Eye (tissue), 1 donor: ENCODE results near the gene SPATS2.
"Not testable (repeated sequence)": the region's sequence is repeated elsewhere in the genome, so short reads cannot be mapped to it uniquely, and the experiment has no call there.

ENCODE experiments used
- DNase-seq: peaks from one replicate; pipeline ENCODE4 v3.0.0-alpha.2; 2015

SPATS2 gene

DNA sequence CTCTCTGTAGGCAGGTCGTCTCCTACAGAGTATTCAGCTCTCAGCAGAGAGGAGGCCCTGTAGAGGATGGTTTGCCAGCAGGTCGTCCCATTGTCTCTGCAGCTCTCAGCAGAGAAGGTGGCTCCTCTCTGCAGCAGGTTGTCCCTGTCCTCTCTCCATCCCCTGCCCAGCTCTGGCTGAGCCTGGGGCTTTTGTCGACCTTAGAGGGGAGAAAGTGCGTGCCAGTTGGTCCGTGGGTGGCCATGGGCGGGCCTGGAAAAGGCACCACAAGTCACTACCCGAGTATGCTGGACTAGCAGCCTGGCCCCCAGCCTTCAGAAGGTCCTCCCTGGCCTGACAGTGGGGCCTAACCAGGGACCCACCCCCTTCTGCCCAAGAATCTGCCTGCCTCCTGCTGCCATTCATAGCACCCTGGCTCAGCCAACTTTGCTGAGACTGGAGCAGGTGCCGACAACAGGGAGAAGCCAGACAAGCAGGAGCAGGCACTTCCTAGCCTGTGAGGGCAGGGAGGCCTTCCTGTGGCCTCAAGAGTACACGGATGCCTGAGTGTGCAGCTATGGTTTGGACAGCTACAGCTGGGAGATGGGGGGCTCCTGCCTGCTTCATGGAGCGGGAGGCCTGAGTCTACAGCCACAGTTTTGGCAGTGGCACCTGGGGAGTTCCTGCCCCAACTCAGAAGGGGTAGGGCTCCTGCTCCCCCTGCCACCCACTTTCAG lies 111.8 kb downstream of the SPATS2 start:
- no peak for DNase-seq

DNA sequence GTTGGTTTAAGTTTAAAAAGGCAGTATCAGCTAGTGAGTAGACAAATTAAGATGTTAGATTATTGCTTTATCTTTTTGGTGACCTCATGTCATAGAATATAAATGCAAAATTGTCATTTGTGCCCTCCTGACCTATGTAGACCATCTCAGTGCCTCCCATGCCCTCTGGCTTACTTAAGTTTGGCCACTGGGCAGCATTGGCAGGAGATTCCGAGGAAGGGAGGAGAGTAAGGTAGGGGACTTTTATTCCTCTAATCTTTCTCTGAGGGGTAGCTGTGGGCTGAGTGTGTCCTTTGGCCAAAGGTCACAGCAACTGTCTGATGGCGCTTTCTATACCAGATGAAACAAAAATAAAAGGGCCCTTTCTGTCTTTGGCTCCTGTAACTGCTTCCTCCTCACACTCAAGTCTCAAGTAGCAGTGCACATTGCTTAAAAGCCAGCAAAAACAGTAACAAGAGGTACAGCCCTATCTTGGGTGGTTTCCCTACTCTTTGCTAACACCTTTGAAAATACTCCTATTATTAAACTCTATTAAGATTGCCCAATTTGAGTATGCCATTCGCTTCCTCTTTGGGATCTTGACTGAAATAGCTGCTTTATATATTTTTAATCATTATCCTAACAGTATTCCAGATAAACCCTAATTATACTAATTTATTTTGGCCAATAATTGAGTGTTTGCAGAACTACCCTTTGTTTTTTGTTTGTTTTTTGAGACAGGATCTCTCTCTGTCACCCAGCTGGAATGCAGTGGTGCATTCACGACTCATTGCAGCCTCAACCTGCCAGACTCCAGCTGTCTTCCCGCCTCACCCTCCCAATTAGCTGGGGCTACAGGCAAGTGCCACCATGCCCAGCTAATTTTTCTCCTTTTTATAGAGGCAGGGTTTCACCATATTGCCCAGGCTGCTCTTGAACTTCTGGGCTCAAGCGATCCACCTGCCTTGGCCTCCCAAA lies 115.1 kb downstream of the SPATS2 start:
- DNase-seq, result no peak

DNA sequence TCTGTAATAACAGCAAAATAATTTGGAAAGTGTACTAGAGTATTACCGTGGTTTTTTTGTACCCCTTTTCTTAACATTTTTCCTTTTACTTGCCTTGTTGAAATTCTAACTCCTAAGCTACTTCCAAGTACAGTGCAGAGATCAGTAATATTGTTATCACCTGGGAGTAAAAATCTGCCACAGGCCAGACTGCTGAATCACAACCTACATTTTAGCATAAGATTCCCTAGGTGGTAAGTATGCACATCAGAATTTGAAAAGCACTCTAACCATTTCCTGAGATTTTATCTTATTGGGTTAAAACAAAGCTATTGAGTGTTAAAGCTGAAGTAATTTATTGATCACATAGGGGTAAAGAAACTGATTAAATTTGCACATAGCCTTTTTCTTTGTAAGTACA lies 116.4 kb downstream of the SPATS2 start:
- DNase-seq, result no peak

DNA sequence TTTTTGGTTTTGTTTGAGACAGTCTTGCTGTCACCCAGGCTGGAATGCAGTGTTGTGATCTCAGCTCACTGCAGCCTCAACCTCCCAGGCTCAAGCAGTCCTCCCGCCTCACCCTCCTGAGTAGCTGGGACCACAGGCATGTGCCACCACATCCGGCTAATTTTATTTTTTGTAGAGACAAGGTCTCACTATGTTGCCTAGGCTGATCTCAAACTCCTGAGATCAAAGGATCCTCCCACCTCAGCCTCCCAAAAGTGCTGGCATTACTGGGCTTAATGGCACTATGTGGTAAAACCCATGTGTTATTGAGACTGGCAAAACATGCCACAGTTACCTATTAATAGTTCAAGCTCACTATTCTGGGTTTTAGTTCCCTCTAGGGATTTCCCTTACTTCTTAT lies 120.3 kb downstream of the SPATS2 start:
- no peak for DNase-seq

DNA sequence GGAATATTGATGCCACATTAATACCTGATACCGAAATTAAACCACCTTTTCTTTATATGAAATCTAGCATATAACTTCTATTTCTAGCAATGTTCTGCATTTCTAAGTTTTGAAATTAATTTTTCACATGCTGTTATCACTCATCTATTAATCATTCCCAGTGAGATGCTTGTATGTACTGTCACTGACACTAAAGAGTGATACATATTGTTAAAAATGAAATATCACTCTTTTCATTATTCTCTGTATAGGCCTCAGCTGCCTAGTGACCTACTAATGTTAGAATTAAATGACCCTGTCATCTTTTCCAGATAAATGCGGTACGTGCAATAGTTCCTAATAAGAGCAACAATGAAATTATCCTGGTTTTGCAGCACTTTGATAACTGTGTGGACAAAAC lies 121.9 kb downstream of the SPATS2 start:
- no peak for DNase-seq

DNA sequence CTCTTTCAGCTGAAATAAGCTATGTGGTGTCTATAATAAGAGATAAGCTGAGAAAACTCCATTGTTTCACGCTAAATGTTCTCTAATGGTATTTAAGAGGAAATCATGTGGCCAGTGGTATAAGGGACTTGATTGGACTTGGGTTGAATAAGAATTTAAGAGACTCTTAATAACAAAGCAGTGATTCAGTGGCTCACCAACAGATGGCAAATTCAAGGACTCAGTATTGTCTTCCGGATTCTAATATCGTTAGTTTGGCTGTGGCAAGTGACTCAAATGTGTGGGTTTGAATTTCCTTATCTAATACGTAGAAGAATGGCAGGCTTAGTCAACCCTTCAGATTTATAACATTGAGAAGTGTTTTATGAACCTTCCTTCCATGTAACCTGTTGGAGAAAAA lies 122.5 kb downstream of the SPATS2 start:
- DNase-seq, result no peak

DNA sequence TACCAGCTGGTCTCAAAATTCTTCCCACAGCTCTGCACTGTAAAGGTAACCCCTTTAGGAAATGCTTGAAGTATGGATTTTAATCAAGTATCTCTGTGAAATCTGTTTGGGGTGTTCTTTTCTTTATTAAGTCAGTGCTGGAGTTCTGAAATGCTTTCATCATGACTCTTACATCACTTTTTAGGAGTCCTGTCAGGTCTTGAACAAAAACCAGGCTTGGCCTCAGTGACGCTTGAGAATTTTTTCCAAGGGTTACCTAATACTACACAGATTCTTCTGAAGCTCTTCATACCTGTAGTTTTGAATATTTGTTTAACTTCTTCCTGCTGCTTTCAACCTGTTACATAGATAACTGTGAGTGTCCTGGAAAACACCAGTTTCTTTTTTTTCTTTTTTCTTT lies 124.6 kb downstream of the SPATS2 start:
- DNase-seq, result no peak

DNA sequence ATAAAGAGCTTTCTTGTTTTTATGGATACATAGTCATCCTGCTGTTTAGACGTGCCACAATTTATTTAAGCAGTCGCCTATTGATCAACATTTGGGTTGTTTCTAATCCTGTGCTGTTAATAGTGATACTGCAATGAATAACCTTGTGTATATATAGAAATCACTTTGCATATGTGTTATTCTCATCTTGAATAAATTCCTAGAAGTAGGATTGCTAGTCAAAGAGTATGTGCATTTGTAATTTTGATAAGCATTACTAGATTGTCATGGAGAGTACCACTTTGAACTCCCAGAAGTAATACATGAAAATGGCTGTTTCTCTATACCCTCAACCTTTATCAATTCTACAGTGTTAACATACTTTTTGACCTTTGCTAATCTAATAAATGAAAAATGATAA lies 126.6 kb downstream of the SPATS2 start:
- no peak for DNase-seq

DNA sequence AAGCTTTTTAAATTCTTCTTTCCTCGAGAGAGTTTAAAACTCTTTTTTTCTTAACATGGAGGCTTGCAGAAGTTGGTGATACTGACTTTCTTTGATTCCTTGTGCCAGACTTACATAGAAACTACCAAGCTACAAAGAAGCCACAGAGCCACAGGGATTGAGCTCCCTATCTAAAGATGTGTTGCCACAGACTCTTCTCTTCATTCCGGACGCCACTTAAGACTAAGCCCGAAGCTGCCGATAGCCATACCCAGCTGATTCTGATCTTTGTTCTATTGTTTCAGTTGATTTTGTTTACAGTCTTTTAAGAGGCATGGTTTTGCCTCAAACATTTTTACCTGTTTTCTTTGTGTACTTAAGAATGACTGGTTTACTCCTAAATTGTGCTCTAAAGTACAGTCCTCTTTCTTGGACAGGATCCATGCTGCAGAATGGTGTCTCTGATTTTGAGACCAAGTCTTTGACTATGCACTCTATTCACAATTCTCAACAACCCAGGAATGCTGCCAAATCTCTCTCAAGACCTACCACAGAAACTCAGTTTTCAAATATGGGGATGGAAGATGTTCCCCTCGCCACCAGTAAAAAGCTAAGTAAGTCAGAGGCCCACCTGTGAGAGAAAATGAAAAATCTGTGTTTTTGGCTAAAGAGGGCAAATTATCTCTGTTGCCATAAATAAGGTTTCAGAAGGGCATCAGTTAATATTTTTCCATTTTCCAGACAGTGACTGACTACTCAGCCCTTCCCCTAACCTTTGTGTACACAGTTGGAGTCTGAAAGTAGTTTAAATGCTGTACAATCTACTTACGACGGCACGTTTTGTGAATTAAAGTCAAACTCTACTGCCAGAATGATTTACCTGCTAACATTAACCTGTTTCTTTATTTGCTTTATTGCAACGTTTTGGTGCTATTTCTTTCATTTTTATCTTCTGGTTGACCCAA lies 129.4 kb downstream of the SPATS2 start:
- no peak for DNase-seq

DNA sequence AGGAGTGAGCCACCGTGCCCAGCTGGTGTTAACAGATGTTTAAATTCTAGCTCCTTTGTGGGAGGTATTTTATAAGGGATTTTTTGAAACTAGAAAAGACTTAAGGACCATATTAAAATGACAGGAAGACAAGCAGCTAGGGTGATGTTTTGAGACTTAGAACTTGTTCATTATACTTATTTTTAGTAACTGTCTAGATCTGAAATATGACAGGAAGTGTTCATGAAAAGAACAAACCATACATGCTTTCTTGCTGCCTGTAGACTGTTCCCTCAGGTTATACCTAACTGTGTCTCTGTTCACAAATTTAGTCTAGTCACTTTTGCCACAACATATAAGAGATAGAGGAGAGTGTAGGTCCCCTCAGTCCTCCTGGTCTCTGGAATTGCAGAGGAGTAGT lies 134.6 kb downstream of the SPATS2 start:
- DNase-seq, result no peak

DNA sequence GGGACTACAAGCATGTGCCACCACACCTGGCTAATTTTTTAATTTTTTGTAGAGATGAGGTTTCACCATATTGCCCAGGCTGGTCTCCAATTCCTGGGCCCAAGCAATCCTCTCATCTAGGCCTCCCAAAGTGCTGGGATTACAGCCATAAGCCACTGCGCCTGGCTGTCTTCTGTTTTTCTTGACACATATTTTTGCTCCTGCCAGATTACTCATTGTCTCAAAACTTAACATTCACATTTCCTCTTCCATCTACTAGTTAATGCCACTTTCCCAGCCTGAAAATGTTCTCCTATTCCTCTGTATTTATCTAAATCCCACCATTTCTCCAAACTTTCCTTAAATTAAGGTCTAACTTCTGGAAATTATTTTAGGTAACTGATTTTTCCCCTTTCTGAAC lies 135.3 kb downstream of the SPATS2 start:
- DNase-seq, result no peak

DNA sequence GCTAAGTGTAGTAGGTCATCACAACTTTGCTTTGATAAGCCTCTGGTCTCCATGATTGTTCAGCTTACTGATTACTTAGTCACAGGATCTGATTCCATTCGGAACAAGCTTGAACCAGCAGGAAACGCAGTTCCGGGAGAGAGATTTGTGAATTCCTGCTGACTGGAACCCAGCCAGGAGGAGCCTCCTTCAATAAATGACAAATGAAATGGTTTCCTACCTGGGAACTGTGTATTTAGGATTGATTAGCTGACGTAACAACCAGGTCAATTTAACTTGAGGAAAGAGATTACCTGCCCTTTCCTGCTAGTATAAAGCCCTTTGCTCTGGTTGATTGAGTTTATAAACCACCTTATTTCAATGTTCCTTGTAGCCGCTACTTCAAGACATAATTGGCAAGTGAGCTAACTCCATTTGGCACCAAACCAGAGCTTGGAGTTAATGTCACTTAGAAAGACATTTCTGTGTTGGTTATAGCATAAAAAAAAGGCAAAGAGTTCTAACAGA lies 136.5 kb downstream of the SPATS2 start:
- peak; percentile 35 for DNase-seq

DNA sequence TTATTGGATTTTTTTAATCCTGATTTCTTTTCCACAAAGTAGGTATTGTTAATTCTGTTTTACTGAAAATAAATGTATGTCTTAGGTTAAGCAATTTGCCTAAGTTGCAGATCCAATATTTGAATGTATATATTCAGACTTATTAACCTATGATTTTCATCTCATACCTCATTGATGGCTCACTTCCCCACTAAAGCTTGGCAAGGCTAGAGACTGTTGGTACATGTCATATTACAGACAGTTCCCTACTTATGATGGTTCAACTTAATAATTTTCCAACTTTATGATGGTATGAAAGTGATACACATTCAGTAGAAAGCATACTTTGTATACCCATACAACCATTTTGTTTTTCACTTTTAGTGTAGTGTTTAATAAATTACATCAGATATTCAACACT lies 138.4 kb downstream of the SPATS2 start:
- DNase-seq, result no peak

DNA sequence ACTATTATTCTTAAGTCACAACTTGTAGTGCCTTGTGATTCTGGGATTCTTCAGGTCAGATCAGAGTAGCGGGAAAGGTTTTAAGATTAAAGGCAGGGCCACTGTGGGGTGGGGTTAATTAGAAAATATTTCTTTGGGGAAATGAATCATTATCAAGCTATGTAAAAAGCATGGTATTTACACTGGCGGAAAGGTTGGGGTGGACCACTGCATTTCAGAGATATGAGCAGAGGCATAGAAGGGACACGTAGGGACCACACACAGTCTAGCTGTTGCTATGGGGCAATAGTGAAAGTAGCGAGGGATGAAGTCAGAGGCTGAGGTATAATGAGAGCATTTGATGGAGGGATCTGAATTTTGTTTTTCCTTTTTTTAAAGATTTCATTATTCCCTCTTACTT lies 139.9 kb downstream of the SPATS2 start:
- peak; percentile 13 for DNase-seq

DNA sequence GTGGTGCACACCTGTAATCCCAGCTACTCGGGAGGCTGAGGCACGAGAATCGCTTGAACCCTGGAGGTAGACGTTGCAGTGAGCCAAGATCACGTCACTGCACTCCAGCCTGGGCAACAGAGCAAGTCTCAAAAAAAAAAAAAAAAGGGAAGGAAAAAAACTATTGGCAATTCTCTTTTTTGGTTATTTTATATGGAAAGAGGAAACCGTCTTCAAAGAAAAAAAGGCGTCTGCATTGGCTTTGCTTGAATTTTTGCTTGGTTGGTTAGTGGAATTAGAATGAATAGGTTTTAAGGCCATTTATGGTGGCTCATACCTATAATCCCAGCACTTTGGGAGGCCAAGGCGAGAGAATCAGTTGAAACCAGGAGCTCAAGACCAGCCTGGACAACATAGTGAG lies 142.4 kb downstream of the SPATS2 start:
- DNase-seq, result not testable (repeated sequence)

DNA sequence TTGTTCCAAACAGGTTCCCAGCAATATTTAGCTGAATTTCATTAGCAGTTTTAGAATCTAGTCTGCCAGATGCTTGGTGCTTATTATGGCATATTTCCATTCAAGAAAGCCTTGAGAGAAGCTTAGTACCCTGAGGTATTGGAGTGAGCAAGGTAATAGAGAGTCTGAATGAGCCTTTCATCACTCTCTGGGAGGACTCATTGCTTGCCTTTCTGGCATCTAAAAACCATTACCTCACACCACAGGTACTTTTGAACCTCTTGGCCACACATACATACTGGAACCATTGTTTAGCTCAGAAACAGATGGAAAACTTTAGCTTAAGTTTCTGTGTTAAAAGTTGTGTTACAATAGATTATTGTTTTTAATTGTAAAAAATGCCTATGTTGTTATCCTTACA lies 144.1 kb downstream of the SPATS2 start:
- no peak for DNase-seq

DNA sequence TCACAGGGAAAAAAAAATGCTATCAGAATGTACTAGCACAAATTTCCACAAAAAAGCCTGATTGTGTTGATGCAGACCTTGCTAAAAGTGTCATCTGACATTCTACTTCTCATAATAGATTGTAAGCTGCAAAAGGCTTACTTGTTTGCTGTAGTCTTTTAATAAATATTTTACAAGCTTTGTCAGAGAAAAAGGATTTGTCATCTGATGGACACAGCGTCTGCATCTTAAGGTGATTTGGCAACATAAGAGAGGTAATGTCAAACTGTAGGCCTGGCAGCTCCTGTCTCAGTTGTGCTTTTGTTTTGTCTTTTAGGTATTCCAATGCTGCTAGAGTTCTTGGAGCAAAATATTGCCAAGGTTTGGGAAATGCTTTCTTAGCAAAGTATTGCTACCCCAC lies 145.3 kb downstream of the SPATS2 start:
- no peak for DNase-seq

DNA sequence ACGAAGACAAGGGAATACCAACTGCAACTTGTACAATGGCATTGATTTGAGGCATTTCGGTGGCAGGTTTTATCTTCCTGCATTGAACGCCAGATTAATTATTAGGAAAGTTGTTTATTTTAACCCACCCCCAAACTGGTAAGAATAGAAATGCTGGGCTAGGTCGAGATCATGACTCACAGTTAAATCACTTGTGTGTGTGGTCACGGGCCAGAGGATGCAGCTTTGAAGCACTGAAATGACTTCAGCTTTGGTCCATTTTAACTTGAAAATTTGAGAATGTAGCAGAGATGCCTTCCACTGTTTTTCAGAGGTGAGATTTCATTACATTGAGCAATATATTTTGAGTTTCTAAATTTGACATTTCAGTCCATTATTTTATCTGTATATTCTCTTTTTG lies 148.0 kb downstream of the SPATS2 start:
- DNase-seq, result no peak

DNA sequence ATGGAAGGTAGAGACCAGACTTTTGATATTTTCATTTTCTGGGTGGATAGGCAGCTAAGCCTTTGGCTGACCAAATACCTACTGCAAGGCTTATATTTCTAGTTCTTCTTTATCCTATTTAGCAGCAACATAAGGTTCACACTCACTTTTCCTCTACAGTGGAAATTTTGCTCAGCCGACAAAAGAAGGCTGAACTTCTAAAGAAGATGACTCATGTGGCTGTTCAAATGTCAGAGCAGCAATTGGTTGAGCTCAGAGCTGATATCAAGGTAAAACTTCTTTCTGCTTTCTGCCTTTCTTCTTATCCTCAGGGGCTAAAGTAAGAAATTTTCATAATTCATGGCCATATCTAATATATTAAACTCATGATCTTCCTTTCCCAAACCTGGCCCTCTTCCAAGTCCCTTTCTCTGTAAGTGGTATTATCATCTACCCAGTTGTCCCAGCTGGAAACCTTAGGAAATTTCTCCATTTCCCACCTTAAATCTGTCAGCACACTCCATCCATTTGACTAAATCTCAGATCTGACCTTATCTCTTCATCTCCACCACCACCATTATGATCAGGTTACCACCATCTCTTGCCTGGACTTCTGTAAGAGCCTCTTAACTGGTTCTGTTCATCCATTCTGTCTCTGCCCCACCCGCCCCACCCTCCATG lies 151.8 kb downstream of the SPATS2 start:
- DNase-seq, result no peak

DNA sequence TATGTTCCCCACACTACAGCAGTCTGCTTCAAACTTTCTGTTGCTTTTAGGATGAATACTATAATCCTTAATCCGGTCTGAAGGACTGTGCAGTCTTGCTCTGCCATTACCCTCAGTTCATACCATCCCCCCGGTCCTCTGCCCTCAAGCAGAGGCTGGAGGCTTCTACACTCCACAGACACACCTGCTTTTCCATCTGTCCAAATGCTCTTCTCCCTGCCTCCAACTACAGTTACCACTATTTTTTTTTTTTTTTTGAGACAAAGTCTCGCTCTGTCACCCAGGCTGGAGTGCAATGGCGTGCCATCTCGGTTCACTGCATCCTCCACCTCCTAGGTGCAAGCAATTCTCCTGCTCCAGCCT lies 152.3 kb downstream of the SPATS2 start:
- no peak for DNase-seq

DNA sequence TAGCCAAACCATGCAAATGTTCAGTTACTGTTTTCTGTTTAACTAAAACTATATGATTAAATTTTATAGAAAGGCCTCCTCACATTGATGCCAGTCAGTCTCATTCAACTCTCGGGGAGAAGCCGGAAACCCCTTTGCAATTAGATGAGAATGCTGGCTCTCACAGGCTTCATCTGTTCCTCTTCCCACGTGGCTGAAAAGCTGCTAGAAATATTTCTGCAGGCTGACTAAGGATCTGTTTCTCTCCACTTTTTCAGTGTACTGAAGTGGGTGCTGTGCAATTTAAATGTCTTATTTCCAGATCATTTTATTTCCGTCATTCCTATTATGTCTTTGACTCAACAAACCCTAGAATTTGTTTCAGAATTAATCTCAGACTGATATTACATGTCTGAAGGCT lies 154.1 kb downstream of the SPATS2 start:
- DNase-seq, result no peak

DNA sequence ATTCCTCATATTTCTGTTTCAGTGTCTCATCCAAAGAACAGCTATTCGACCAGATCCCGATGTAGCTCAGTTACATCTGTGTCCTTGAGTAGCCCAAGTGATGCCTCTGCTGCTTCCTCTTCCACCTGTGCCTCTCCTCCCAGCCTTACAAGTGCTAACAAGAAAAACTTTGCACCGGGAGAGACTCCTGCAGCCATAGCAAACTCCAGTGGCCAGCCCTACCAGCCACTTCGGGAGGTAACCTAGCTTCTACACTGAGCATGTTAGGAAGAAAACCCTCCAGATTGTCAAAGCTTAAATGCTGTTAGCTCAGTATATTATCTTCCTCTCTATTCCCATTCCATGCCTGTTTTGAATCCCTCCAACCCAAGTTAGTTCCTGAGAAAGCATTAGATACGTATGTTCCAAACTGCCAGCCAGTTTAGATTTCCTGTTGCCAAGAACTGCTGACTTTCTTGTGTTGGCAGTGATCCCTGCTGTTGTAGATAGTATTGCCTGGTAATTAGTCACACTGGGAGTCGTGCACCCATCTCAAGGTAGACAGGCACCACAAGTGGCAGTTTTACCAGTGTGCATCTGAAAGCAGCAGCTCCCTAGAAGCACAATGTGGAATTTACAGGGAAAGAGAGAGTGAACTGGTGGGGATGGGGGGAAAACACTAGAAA lies 157.5 kb downstream of the SPATS2 start:
- DNase-seq, result no peak
